GM12873 (cell line): ENCODE data around the gene HSPB8.

Source experiments
- TF ChIP-seq, protein P1 (sequence below): IDR thresholded peaks from 2 replicates; pipeline ENCODE4 v1.5.1; 2012; ENCODE audit warnings: low read depth, mild to moderate bottlenecking, moderate library complexity, low read length, control low read depth; ENCODE audit not compliant: insufficient read depth; ENCODE audit errors: missing control alignments

Gene HSPB8

DNA sequence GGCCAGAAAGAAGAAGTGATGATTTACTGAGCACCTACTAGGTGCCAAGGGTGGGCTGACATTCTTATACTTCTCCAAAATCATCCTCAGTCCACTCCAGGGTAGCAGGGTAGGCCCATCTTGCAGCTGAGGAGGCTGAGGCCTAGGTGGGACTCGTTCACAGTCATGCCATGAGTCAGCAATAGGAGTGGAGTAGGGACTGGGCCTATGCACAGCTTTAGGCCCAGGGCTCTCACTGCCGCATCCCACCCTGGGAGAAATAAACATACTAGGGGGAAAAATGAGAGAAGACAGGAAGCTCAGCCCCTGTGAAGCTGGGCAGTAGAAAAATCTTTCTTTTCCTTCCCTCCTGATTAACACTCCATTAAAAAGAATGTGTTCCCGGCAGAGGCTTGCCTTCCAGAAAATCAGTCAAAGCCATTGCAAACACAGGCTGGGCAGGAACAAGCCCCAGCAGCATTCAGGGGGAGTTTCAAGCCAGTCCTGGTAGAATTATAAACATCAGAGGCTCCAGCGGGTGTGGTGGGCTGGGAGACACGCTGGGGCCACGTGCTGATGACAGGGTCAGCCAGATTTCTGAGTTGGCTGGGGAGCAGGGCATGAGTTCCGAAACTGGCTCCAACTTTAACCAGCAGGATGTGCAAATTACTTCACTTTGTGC lies 1.8 kb downstream of the HSPB8 start:
- TF ChIP-seq, protein P1, sequence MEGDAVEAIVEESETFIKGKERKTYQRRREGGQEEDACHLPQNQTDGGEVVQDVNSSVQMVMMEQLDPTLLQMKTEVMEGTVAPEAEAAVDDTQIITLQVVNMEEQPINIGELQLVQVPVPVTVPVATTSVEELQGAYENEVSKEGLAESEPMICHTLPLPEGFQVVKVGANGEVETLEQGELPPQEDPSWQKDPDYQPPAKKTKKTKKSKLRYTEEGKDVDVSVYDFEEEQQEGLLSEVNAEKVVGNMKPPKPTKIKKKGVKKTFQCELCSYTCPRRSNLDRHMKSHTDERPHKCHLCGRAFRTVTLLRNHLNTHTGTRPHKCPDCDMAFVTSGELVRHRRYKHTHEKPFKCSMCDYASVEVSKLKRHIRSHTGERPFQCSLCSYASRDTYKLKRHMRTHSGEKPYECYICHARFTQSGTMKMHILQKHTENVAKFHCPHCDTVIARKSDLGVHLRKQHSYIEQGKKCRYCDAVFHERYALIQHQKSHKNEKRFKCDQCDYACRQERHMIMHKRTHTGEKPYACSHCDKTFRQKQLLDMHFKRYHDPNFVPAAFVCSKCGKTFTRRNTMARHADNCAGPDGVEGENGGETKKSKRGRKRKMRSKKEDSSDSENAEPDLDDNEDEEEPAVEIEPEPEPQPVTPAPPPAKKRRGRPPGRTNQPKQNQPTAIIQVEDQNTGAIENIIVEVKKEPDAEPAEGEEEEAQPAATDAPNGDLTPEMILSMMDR = no peak

DNA sequence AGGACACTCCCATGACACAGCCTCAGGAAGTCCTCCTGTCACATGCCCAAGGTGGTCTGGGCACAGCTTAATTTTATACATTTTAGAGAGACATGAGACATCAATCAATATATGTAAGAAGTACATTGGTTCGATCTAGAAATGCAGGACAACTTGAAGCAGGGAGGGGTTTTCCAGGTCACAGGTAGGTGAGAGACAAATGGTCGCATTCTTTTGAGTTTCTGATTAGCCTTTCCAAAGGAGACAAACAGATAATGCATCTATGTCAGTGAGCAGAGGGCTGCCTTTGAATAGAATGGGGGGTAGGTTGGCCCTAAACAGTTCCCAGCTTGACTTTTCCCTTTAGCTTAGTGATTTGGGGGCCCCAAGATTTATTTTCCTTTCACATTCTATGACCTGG lies 2.5 kb downstream of the HSPB8 start:
- TF ChIP-seq, protein P1 = no peak

DNA sequence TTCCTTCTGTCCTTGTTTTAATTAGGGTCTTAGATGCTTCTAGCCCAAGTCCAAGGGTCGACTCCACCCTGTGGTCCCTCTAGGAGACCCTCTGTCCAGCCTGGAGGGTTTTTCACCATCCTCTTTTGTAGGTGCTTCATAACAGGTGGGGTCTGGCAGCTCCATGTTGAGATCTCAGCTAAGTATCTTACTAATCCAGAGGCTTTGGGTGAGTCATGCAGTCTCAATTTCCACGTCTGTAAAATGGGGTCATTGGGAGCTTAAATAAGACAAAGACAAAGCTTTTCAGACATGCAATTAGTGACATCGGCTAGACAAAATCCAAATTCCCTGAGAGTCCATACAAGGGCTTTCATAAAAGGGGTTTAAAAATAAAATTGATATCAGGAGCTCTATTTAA lies 3.2 kb downstream of the HSPB8 start:
- TF ChIP-seq, protein P1 = no peak

DNA sequence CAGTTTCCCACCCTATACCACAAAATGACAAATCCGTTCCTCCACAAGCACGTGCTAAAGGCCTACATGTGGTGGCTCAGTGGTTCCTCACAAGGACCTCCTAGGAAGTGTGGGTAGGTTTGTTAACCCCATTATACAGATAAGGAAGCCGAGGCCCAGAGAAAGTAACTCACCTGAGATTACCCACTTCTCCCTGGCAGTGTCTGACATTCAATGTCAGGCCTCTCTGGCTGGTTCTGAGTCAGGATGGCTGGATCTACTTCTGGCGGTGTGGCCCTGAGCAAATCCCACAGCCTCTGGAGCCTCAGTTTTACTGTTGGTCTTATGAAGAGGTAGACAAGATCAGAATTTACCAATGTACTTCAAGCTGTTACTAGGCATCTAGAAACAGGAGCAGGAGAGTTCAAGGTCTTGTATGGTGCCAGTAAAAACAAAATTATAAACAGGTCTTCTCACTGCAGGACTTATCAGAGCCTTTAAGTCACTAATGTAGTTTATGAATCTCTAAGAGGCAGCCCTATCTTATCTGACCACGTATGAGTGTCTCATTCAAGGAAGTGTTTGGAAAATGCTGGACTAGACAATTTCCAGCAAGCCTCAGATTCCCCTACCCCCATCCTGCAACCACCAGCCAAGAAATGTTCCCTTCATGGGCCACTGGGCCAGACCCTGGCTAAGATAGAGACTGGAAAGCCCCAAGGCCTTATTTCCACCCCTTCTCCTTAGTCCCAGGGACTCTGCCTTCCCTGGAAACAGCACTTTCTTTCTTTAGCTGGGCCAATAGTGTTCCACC lies 4.2 kb downstream of the HSPB8 start:
- TF ChIP-seq, protein P1 = no peak

DNA sequence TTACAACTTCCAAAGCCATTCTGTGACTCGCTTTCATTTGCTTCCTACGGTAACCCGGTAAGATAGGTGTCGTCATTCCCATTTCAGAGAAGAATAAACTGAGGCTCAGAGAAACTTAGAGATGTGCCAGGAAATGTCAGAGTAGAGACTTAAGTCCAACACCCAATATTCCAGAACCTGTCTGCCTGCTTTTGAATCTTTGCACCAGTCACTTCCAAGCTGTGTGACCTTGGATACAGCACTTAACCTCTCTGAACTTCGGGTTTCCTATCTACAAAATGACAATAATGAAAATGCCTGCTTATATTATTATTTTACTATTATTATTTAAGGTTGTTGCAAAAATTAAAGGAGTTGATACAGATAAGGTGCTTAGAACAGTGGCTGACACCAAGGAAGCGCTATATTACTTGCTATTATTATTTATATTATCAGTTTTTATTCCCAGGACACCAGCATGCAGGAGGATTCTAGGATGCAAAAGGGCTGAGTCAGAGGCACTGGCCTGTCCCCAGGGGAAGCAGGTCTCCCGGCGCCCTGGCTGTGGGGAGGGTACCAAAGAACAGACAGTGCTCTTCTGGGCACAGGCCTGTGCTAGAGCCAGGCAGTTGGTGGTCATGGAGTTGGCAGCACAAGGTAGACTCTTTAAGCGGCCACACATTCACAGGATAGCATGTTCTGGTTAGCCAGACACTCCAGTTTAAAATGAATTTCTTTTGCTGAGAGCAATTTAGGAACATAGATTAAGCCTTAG lies 5.4 kb downstream of the HSPB8 start:
- TF ChIP-seq, protein P1 = no peak

DNA sequence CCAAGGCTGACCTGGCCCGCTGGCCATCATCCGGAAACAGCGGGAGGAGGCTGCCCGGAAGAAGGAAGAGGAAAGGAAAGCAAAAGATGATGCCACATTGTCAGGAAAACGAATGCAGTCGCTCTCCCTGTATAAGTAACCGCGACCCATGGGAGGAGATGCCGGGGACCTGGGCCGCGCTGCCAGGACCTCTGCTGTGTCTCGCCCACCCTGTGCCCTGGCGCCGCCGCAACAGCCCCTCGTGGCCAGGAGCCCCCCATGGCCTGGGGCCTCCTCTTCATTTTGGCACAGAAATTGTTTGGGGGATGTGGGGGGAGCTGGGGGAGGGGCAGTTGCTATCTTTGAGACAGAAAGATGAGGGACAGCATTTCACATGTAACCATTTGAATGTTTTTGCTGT lies 16.5 kb downstream of the HSPB8 start:
- TF ChIP-seq, protein P1 = no peak

DNA sequence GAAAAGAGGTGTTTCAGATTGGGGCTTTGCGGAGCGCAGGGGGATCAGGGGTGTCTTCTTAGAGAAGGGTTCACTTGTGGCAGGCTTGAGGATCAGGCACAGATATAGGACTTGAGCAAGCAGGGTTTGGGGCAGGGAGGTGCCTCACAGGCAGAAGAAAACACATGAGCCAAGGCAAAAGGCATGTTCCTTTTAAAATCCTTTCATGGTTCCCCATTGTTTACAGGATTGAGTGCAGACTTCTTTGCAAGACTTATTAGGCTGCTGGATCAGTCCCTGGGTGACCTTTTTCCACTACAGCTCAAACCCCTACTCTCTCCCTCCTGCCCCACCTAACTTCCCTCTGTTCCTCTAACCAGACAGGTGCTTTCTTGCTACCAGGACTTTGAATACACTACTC lies 19.7 kb downstream of the HSPB8 start:
- TF ChIP-seq, protein P1 = no peak
